ENCODE measurements around the gene PMS1.

- TF ChIP-seq, protein P1, sequence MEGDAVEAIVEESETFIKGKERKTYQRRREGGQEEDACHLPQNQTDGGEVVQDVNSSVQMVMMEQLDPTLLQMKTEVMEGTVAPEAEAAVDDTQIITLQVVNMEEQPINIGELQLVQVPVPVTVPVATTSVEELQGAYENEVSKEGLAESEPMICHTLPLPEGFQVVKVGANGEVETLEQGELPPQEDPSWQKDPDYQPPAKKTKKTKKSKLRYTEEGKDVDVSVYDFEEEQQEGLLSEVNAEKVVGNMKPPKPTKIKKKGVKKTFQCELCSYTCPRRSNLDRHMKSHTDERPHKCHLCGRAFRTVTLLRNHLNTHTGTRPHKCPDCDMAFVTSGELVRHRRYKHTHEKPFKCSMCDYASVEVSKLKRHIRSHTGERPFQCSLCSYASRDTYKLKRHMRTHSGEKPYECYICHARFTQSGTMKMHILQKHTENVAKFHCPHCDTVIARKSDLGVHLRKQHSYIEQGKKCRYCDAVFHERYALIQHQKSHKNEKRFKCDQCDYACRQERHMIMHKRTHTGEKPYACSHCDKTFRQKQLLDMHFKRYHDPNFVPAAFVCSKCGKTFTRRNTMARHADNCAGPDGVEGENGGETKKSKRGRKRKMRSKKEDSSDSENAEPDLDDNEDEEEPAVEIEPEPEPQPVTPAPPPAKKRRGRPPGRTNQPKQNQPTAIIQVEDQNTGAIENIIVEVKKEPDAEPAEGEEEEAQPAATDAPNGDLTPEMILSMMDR (IDR thresholded peaks at IDR 0.05), result no peak
- TF ChIP-seq POLR2A (IDR thresholded peaks at IDR 0.05) (no peak), POLR2AphosphoS5 (IDR thresholded peaks at IDR 0.05) (no peak), EP300 (IDR thresholded peaks at IDR 0.05) (no peak)
These were observed 20.2 kb upstream of the PMS1 start for GRCh38 chr2:189763908-189764661.

Data from suprapubic skin (tissue), 4 donors.